ENCODE data around the gene TMC7.

Gene TMC7

DNA sequence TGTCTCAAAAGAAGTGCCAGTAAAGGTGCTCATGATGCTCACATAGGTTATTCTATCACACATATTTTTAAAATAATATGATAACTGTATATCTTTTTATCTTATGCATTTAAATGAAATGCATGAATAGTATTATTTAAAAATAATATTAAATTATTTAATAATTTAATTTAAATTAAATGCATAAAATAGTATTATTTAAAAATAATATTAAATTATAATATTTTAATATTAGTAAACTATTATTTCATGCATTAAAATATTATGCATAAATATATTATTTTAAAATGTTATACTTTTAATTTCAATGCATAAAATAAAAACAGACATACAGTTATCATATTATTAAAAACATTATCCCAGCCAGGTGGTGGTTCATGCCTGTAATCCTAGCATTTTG is 33.4 kb downstream of the TMC7 start:
- Histone ChIP-seq H3K4me2 (no peak overlapping the region), H3K9ac (no peak overlapping the region), H3K36me3 (no peaks in the 10 kb centered on the region), H3K9me3 (replicated peaks in 1 of 11) (no peaks in the 10 kb centered on the region), H3K27me3 (no peaks in the 10 kb centered on the region), H4K20me1 (no peaks in the 10 kb centered on the region), H3K4me1 (peaks cover 0 to 10% (median 0%) of the 10 kb centered on the region in 10 experiments; a peak in 3 of 20 replicates), H3K4me3 (no peak overlapping the region), H3K27ac (no peak overlapping the region)
- no peak for TF ChIP-seq Cebpa-rat (IDR thresholded peaks at IDR 0.05)

DNA sequence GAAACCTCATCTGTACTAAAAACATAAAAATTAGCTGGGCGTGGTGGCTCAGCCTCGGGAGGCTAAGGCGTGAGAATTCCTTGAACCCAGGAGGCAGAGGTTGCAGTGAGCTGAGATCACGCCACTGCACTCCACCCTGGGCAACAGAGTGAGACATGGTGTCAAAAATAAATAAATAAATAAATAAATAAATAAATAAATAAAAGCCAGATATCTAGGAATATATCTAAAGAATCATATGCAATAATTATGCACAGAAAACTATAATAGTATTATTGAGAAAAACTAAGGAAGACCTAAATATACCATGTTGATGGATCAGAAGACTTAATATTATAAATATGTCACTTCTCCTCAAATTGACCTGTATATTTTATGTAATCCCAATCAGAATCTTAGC is 37.0 kb downstream of the TMC7 start:
- H3K36me3 ChIP-seq, result no peaks in the 10 kb centered on the region
- H3K27ac ChIP-seq, result no peak overlapping the region
- H3K9ac ChIP-seq, result no peak overlapping the region
- H3K4me1 ChIP-seq, result no peaks in the 10 kb centered on the region
- H3K4me2 ChIP-seq, result no peak overlapping the region
- no peaks in the 10 kb centered on the region for H3K27me3 ChIP-seq
- no peak for TF ChIP-seq Cebpa-rat (IDR thresholded peaks at IDR 0.05)
- no peaks in the 10 kb centered on the region for H4K20me1 ChIP-seq
- no peak overlapping the region for H3K4me3 ChIP-seq
- no peaks in the 10 kb centered on the region for H3K9me3 ChIP-seq (replicated peaks in 1 of 11)

DNA sequence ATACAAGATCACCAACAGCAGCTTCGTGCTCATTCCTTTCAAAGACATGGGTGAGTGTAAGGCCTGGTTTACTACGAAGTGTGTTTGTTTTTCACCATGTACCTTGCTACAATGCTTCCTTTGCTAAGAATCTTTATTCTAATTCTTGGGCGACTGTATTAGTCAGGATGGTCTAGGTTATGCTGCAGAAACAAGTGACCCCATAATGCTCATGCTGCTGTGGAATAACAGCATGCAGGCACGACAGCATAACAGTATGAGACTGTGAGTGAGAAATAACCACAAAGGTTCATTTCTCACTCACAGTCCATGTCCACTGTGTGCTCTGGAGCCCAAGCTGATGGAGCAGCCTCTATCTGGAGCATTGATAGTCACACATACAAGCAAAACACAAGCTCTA is 38.0 kb downstream of the TMC7 start:
- H3K4me1 ChIP-seq, result no peaks in the 10 kb centered on the region
- no peak overlapping the region for H3K27ac ChIP-seq
- H3K36me3 ChIP-seq, result no peaks in the 10 kb centered on the region
- no peaks in the 10 kb centered on the region for H3K9me3 ChIP-seq (replicated peaks in 1 of 11)
- no peaks in the 10 kb centered on the region for H4K20me1 ChIP-seq
- no peak for TF ChIP-seq Cebpa-rat (IDR thresholded peaks at IDR 0.05)
- no peak overlapping the region for H3K9ac ChIP-seq
- no peaks in the 10 kb centered on the region for H3K27me3 ChIP-seq
- no peak overlapping the region for H3K4me3 ChIP-seq
- H3K4me2 ChIP-seq, result no peak overlapping the region

DNA sequence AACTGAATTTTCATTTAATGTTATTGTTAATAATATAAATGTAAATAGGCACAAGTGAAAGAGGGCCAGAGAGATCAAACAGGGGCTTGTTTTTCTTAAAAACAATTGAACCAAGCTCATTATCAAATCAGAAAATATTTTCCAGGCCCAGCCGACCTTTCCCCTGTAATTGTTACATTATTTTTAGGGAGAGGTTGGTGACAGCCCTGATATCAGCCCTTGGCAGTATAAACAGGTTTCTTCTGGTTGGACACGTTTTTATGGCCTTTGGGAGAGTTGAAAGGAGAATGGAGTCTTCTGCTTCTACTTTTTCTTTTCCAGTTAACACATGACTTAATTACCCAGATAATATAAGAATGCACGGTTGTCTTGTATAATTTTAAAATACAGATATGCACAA is 43.7 kb downstream of the TMC7 start:
- no peak overlapping the region for H3K4me3 ChIP-seq
- H3K4me1 ChIP-seq, result no peaks in the 10 kb centered on the region
- H3K27me3 ChIP-seq, result no peaks in the 10 kb centered on the region
- no peaks in the 10 kb centered on the region for H3K9me3 ChIP-seq (replicated peaks in 1 of 11)
- TF ChIP-seq Cebpa-rat (IDR thresholded peaks at IDR 0.05), result no peak
- H4K20me1 ChIP-seq, result no peaks in the 10 kb centered on the region
- no peak overlapping the region for H3K27ac ChIP-seq
- H3K36me3 ChIP-seq, result no peaks in the 10 kb centered on the region
- H3K4me2 ChIP-seq, result no peak overlapping the region
- H3K9ac ChIP-seq, result no peak overlapping the region

DNA sequence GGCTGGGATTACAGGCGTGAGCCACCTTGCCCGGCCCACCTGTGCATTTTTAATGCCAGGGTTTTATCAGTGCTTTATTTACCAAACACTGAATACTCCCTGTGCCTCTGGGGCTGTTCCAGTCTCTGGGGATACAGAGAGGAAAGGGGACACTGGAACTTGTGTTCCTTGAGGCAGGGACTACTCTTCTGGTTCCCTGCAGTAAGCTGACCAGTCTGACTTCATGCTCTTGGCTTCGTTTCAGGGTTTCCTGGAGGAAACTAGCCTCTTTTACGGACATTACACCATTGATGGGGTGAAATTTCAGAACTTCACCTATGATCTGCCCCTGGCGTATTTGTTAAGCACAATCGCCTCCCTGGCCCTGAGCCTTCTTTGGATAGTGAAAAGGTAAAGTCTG is 46.2 kb downstream of the TMC7 start:
- Histone ChIP-seq H3K27ac (no peak overlapping the region), H3K36me3 (no peaks in the 10 kb centered on the region), H3K27me3 (no peaks in the 10 kb centered on the region), H4K20me1 (no peaks in the 10 kb centered on the region), H3K4me2 (no peak overlapping the region), H3K4me3 (no peak overlapping the region), H3K9ac (no peak overlapping the region), H3K4me1 (no peaks in the 10 kb centered on the region), H3K9me3 (replicated peaks in 1 of 11) (peaks cover 0 to 2% (median 0%) of the 10 kb centered on the region in 11 experiments; a peak in 2 of 22 replicates)
- no peak for TF ChIP-seq Cebpa-rat (IDR thresholded peaks at IDR 0.05)

DNA sequence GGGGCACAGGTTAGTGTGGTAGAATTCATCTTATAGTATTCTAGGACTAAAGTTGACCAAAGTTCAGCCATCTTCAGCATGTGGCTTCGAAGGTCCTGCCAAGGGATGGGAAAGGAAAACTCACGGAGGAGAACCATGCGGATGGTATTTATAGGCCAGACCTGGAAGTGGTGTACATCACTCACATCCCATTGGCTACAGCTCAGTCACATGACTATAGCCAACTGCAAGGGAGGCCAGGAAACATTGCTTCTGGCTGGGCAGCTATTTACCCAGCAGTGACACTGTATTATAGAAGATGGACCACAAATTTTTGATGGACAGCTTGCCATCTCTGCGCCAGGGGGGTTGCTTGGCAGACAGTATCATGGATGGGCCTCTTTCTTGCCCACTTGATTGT is 48.0 kb downstream of the TMC7 start:
- TF ChIP-seq Cebpa-rat (IDR thresholded peaks at IDR 0.05), result no peak
- H3K9me3 ChIP-seq (replicated peaks in 1 of 11), result peaks cover 5 to 20% (median 12%) of the 10 kb centered on the region in 11 experiments; a peak in 16 of 22 replicates

DNA sequence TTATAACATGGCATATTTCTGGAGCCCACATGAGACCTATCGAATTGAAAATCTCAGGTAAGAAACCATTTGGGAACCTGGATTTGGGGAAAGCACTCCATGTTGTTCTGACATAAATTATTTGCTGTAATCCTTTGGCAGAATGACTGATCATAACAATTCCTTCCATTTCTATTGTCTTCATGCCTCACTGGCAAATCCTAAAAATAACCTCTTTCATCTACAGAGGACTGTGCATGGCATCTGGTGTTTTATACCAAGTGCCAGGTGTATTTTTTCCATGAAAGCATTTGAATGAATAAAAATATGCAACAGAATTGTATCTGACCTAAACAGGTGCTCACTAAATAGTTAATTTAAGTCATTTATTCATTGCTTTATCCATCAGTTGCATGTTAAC is 50.0 kb downstream of the TMC7 start:
- Histone ChIP-seq H3K4me3 (no peak overlapping the region), H3K9ac (no peak overlapping the region), H3K4me2 (no peak overlapping the region), H3K9me3 (replicated peaks in 1 of 11) (peaks cover 8 to 28% (median 17%) of the 10 kb centered on the region in 11 experiments; a peak in 16 of 22 replicates), H3K4me1 (no peaks in the 10 kb centered on the region), H3K36me3 (no peaks in the 10 kb centered on the region), H3K27me3 (no peaks in the 10 kb centered on the region), H3K27ac (no peak overlapping the region), H4K20me1 (no peaks in the 10 kb centered on the region)
- TF ChIP-seq Cebpa-rat (IDR thresholded peaks at IDR 0.05), result no peak

More for the DNA sequence above, 48.0 kb downstream of the TMC7 start:
- Histone ChIP-seq H4K20me1 (no peaks in the 10 kb centered on the region), H3K4me3 (no peak overlapping the region), H3K27me3 (no peaks in the 10 kb centered on the region), H3K9ac (no peak overlapping the region), H3K4me1 (no peaks in the 10 kb centered on the region), H3K4me2 (no peak overlapping the region), H3K27ac (no peak overlapping the region), H3K36me3 (no peaks in the 10 kb centered on the region)

DNA sequence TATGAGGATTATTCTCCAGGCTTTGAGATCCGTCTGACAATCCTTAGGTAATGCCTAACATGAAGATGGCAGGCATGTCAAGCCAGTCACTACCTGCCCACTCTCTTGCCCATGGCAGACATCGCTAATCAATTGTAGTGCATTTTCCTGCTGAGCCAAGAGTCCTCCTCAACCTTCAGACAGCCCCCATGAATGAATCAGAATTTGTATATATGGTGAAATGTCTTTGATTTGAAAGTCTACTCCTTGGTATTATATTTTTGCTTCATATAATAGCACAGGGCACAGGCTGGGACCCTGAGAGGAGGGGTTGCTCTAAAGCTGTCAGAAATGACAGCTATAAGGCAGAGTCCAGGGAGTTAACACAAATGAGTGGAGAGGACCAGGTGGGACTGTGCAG is 56.7 kb downstream of the TMC7 start:
- H3K27me3 ChIP-seq, result no peaks in the 10 kb centered on the region

DNA sequence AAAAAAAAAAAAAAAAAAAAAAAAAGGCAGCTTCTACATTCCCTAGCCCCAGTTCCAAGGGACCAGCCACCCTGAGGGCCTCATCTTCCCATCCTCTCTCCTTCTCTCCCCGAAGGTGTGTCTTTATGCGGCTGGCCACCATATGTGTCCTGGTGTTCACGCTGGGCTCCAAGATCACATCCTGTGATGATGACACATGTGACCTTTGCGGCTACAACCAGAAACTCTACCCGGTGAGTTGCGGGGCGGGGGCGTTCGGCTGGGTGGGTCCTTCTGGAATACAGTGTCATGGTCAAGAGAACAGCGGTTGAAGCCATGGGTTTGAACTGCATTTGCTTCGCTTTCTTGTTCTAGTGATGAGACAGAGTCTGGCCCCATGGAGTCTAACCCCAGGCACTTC is 61.0 kb downstream of the TMC7 start:
- H3K27me3 ChIP-seq, result no peaks in the 10 kb centered on the region
- no peak overlapping the region for H3K4me3 ChIP-seq
- no peaks in the 10 kb centered on the region for H3K9me3 ChIP-seq (replicated peaks in 1 of 11)
- TF ChIP-seq Cebpa-rat (IDR thresholded peaks at IDR 0.05), result no peak
- H3K4me2 ChIP-seq, result no peak overlapping the region
- no peaks in the 10 kb centered on the region for H4K20me1 ChIP-seq
- peaks cover 0 to 6% (median 0%) of the 10 kb centered on the region in 10 experiments; a peak in 1 of 20 replicates for H3K4me1 ChIP-seq
- no peaks in the 10 kb centered on the region for H3K36me3 ChIP-seq
- no peak overlapping the region for H3K27ac ChIP-seq
- H3K9ac ChIP-seq, result no peak overlapping the region

More for the DNA sequence above, 56.7 kb downstream of the TMC7 start:
- TF ChIP-seq Cebpa-rat (IDR thresholded peaks at IDR 0.05), result no peak
- Histone ChIP-seq H3K4me2 (no peak overlapping the region), H3K4me1 (0 out of 20 replicates have a peak, but pooled peaks cover 0 to 6% (median 0%) of the 10 kb centered on the region in 10 experiments), H3K9me3 (replicated peaks in 1 of 11) (peaks cover 8 to 23% (median 17%) of the 10 kb centered on the region in 11 experiments; a peak in 16 of 22 replicates), H3K9ac (no peak overlapping the region), H4K20me1 (no peaks in the 10 kb centered on the region), H3K27ac (no peak overlapping the region), H3K36me3 (no peaks in the 10 kb centered on the region), H3K4me3 (no peak overlapping the region)

DNA sequence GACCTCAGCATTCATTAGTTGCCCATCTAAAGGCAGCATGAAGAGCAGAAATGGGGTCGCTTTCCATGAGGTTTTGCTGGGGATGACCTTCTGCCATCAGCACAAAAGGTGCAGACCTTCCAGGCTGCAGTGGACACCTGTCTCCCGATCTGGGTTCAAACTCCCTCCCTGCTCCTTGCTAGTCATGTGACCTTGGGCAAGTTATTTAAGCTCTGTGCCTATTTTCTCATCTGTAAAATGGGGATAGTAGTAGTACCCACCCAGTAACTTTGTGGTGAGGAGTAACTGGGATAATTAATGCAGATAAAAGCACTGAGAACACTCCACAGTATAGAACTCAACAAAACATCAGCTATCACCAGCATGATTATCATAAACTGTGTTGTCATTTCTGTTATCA is 62.3 kb downstream of the TMC7 start:
- H3K4me3 ChIP-seq, result no peak overlapping the region
- no peak overlapping the region for H3K27ac ChIP-seq
- H3K4me2 ChIP-seq, result no peak overlapping the region
- no peaks in the 10 kb centered on the region; a peak in 1 of 20 replicates for H3K4me1 ChIP-seq
- TF ChIP-seq Cebpa-rat (IDR thresholded peaks at IDR 0.05), result no peak
- no peaks in the 10 kb centered on the region for H4K20me1 ChIP-seq
- H3K9ac ChIP-seq, result no peak overlapping the region
- no peaks in the 10 kb centered on the region for H3K27me3 ChIP-seq
- H3K9me3 ChIP-seq (replicated peaks in 1 of 11), result no peaks in the 10 kb centered on the region
- H3K36me3 ChIP-seq, result no peaks in the 10 kb centered on the region
